ENCODE results near the gene RNF125.

RNF125 gene

DNA sequence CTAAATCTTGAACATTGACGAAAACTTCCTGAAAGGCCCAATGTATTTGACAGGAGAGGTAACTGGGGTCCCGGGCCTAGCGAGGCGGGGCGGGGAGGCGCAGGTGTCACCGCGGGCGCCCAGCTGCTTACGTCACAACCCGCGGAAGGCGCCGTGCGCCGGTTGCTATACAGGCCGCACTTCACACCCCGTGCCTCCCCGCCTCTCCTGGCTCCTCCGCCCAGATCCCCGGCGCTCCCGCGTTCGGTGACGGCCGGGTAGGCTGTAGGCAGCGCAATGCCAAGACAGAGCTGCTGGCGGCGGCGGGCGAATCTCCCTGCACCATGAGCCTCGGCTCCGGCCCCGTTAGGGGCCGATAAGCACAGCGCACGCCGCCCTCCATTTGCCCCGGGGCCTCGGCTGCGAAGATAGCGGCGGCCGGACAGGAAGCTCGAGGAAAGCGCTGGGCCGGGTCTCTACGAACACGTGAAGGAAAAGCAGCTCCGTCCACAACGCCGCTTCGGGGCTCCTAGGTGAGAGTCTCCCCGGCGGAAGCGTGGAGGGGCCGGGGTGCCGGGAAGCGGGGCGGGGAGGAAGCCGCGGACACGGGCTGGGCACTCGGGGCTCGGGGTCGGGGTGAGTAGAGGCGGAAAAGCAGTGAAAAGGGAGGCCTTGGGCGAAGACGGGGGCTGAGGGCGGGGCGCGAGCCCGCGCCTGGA, 73.2 kb downstream of the RNF125 start, which contains the start of gene RNF138:
TSS of gene RNF138 (plus strand) at position 151 of the 698 bp plus-strand sequence. CDS start 903 bp downstream, outside the sequence.
- DNase-seq, result peak; percentile 90

DNA sequence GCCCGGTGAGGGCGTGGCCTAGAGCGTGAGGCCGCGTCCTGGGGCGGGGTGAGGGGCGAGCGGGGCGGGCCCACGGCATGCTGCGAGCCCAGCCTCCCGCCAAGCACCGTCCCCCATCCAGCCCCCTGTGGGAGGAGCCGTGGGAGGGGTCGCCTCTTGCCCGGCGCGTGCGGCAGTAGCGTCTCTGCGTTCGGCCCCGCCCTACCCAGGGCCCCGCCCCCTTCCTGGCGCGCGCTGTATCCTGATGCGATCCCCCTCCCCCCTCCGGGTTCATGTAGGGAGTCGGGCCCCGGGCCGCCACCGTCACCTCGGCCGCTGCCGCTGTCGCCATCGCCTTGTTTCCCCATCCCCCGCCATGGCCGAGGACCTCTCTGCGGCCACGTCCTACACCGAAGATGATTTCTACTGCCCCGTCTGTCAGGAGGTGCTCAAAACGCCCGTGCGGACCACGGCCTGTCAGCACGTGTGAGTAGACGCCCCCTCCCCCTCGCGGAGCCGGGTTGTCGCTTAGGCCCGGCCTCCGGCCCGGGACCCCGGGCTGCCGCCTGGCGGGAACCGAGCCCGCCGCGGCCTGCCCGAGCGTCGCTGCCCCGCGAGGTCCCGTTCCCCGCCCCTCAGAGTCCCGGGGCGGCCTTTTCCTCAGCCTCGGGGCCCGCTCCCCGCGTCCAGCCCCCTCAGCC, 73.9 kb downstream of the RNF125 start:
- DNase-seq, result peak; percentile 99

DNA sequence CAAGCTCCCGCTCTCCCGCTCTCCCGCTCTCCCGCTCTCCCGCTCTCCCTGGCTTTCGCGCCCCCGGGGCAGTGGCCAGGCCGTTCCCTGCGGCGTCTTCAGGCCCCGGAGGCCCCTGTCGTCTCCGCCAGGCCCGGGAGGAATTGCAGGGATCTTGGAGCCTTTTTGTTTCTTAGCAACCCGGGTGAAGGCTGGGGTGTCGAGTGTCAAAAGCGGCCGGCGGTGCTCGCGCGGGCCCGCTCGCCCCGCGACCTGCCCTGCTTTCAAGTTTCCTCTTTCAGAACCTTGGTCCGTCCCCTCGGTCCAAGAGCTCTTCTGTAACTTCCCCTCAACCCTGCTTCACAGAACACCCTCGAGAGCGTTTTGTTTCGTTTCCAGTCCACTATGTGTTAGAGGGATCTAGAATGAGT, 74.5 kb downstream of the RNF125 start:
- peak; percentile 62 for DNase-seq

DNA sequence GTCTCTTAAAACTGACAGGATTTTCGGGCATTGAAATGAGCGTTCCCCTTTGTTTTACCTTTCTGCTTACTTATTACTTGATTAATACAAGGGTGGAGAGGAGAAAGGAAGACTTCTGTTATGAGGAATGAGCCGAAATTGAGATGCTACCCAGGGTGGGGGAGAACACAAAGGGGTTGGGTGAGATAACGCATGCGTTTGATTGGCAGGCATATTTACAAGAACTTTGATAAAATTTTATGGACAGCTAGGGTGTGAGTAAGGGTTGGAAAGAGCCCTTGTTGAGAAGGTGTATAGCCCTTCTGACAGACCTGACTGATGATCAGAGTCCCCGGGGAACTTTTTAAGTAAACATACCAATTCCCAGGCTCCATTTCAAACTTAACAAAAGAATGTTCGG, 74.9 kb downstream of the RNF125 start:
- DNase-seq, result no peak

DNA sequence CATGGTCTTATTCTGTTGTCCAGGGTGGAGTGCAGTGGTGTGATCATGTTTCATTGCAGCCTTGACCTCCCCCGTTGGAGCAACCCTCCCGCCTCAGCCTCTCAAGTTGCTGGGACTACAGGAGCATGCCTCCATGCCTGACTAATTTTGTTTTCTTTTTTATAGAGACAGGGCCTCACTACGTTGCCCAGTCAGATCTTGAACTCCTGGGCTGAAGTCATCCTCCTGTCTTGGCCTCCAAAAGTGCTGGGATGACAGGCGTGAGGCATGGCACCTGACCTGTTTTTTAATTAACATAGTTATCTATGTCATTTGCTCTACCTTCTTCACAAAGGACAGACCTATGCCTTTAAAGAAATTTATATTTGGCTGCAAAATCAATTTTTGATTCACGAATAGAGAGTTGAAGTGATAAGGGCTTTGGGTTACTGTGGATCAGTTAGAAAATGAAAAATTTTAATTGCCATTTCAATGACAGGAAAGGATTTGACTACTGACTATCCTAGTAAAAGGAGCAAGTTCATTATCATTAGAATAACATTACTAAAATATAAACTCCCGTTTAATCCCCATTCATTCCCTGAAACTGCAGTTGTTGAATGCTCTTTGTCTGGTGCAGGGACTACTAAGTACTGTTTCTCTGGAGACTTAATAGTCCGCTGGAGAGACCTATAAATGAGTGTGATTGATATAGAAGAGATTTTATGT, 76.7 kb downstream of the RNF125 start:
- DNase-seq, result no peak

DNA sequence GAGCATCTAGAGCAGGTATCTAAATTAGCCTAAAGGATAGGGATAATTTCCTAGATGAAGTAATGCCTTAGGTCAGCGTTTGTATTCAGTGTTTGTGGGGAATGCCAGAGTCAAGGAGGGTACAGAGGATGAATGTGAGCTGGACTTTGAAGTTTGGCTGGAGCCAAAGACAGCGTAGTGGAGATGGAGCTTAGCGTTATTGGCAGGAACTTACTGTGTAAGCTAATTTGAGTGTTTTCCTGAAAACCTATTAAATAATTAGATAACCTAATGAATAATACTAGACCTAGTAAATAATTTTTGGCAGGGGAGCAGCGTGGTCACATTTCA, 77.2 kb downstream of the RNF125 start:
- no peak for DNase-seq

DNA sequence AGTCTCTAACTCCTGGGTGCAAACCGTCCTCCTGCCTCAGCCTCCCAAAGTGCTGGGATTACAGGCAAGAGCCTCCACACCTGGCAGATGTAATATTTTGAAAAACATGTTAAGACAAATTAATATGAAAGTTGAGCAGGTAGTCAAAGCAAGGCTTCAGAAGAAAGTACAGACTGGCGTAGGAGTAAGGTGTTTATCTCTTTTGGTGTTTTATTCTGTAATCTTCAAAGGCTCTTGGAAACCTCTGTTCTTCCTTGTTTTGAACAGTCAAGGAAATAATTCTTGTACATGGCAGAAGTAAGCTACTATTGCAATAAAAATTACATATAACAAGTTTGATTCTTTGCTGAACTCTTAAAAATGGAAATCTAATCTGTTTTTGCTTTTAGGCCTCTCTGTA, 78.3 kb downstream of the RNF125 start:
- no peak for DNase-seq

DNA sequence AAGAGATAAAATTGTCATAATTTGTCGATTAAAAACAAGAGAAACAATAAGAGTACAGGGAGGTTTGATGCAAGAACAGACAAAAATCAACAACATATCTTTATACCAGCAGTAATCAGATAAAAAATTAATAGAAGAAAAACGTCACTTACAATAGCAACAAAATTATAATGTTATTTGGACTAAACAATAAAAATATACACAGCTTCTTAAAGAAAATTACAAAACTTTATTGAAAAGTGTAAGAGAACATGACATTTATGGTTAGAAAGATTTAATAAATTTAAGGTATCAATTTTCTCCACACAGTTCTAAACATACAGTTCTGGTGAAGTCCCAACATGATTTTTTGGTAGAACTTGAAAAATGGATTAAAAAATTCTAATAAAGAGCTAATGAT, 85.9 kb downstream of the RNF125 start:
- no peak for DNase-seq

DNA sequence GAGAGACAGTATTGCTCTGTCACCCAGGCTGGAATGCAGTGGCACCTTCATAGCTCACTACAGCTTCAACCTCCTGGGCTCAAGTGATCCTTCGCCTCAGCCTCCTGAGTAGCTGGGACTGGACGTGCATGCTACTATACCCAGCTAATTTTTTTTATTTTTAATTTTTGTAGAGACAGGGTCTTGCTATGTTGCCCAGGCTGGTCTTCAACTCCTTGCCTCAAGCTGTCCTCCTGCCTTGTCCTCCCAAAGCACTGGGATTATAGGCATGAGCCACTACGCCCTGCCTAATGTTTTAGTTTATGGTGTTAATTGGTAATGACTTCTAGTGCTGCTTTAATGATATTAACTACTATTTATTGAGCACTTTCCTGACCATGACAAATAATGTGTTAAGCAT, 91.4 kb downstream of the RNF125 start:
- no peak for DNase-seq

DNA sequence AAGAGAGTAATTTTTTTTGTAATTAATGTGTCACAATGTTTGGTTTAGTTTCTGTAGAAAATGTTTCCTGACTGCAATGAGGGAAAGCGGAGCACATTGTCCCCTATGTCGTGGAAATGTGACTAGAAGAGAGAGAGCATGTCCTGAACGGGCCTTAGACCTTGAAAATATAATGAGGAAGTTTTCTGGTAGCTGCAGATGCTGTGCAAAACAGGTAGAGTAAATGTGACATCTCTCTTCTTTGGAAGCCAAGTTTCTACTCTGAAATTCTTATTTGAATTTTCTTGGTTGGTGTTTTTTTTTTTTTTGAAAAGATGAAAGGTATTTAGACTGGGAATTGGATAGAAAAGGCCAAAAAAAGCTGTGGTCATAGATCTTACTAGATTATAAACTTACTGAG, 93.1 kb downstream of the RNF125 start:
- DNase-seq, result no peak

DNA sequence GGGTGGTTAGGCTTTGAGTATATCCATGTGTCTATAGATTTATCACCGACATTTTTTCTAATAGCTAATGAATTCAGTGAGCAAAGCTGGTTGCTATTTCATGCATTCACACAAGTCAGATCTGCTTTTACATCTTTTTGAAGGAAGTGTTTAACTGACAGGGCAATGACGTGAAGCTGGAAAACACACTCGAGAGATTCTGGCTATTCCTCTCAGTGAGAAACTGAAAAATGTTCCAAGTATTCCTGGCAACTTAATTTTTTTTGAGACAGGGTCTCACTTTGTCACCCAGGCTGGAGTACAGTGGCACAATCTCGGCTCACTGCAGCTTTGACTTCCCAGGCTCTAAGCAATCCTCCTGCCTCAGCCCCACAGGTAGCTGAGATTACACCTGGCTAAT, 94.2 kb downstream of the RNF125 start:
- DNase-seq, result no peak

DNA sequence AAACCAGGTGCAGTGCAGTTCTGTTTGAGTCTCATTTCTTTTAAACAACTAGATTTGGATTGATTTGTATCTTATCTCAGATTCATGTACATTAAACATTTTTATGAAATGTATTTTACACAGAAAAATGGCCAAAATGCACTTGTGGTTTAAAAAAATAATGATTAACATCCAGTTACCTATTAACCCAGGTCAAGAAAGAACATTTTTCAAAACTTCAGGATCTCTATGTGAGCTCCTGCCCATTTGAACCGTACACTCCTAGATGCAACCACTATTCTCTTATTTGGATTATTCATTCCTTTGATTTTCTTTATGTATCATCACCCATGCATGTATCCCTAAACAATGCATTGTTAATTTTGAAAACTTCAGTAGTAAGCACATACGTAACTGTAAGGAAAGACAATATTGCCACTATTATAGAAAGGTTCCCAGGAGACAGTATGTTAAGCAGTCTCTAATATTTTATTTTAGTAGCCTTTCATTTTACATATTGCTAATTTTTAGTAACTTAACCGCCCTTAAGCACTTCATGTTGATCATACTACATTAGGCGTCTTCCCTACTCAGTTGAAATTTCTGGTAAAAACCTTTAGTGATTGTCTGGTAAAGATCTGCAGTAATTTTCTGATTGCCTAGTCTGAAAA, 95.8 kb downstream of the RNF125 start:
- no peak for DNase-seq

DNA sequence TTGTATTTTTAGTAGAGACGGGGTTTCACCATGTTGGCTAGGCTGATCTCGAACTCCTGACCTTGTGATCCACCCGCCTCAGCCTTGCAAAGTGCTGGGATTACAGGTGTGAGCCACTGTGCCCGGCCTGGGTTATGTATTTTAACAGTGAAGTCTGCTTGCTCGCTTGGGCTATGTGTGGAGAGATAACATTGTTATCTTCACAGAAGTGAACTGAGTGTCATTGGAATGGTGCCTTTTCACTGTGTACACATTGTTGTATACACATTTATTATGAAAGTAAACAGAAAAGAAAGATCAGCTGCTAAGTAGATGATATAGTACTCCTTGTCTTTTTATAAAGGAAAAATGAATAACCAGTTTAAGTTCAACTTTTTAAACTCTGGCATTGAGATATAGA, 103.4 kb downstream of the RNF125 start:
- no peak for DNase-seq
